GM23248 (cell line): Measurements from ENCODE around the gene TP53I13.

Experiments
- EZH2 ChIP-seq: fragments of 200-600 bp; sonication (generic); IDR thresholded peaks from 2 replicates; pipeline ENCODE4 v1.6.1; 2018; ENCODE audit warnings: antibody characterized with exemption, mild to moderate bottlenecking; ENCODE audit not compliant: insufficient read depth, poor library complexity, severe bottlenecking
- EZH2phosphoT487 ChIP-seq: fragments of 200-600 bp; sonication (generic); IDR thresholded peaks from 2 replicates; pipeline ENCODE4 v1.6.1; 2018; ENCODE audit warnings: antibody characterized with exemption, moderate library complexity, mild to moderate bottlenecking, low read depth; ENCODE audit not compliant: insufficient read depth

DNA sequence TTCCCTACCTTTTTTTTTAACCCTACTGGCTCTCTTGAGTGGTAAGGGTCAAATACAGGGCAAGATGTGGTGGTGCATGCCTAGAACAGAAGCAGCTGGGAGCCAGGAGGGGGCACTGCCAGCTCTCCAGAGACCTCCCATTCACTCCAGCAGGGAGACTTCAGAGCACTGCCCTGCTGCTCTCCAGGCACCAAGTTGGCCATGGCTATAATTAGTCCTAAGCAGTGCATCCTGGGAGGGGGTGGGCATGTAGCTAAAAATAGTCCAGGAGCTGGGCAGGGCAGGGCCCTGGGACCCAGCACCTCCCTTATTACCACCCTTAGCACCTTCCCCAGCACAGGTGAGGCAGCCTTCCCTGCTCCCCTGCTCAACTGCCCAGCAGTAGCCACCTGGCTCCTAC lies 50.8 kb downstream of the TP53I13 start:
- TF ChIP-seq EZH2 (no peak), EZH2phosphoT487 (no peak)
